Neural cell (in vitro differentiated cells): ENCODE data around the gene OPRD1. TPM values are rescaled to one million over a fixed set of nuclear protein-coding genes. Genes with fewer than 3 reads are reported as not detected.

Experiments used
- H2AFZ ChIP-seq: fragments of 200-600, 300-800 bp; sonication (generic), shearing (Covaris generic); 2 replicates; pipeline ENCODE4 v1.6.0; 2014; ENCODE audit warnings: low read depth, mild to moderate bottlenecking, antibody characterized with exemption, low read length, moderate library complexity
- H3F3A ChIP-seq: fragments of 200-600 bp; shearing (Covaris generic); 2 replicates; pipeline ENCODE4 v1.6.1; 2016; ENCODE audit warnings: mild to moderate bottlenecking, moderate library complexity, mixed read lengths, antibody characterized with exemption, low read length; ENCODE audit not compliant: insufficient read depth, poor library complexity, severe bottlenecking
- H3K27ac ChIP-seq: fragments of 200-600, 300-800 bp; sonication (generic), shearing (Covaris generic); 2 replicates; pipeline ENCODE4 v1.5.1; 2014; ENCODE audit warnings: mild to moderate bottlenecking, low read length, moderate library complexity
- H3K27me3 ChIP-seq: fragments of 300-800, 200-600 bp; sonication (generic), shearing (Covaris generic); 2 replicates; pipeline ENCODE4 v1.6.0; 2014; ENCODE audit warnings: mild to moderate bottlenecking, low read depth, low read length, moderate library complexity; ENCODE audit not compliant: insufficient read depth
- H3K36me3 ChIP-seq: fragments of 300-800, 200-600 bp; sonication (generic), shearing (Covaris generic); 2 replicates; pipeline ENCODE4 v1.5.1; 2014; ENCODE audit warnings: mild to moderate bottlenecking, antibody characterized with exemption, low read length, moderate library complexity; ENCODE audit not compliant: insufficient read depth
- H3K4me2 ChIP-seq: fragments of 300-800, 200-600 bp; sonication (generic), shearing (Covaris generic); 2 replicates; pipeline ENCODE4 v1.6.0; 2014; ENCODE audit warnings: mild to moderate bottlenecking, low read length
- H3K4me3 ChIP-seq: fragments of 300-800, 200-600 bp; sonication (generic), shearing (Covaris generic); 2 replicates; pipeline ENCODE4 v1.5.1; 2014; ENCODE audit warnings: mild to moderate bottlenecking, low read length, moderate library complexity
- H3K79me2 ChIP-seq: fragments of 200-600 bp; shearing (Covaris generic); replicated peaks from 2 replicates; pipeline ENCODE4 v1.6.0; 2014; ENCODE audit warnings: mild to moderate bottlenecking, low read length, moderate library complexity; ENCODE audit not compliant: insufficient read depth
- H3K9ac ChIP-seq: fragments of 300-800, 200-600 bp; sonication (generic), shearing (Covaris generic); 2 replicates; pipeline ENCODE4 v1.6.1; 2016; ENCODE audit warnings: mild to moderate bottlenecking, low read length, mixed read lengths
- H3K9me2 ChIP-seq: fragments of 200-600 bp; shearing (Covaris generic); 2 replicates; pipeline ENCODE4 v1.6.1; 2016; ENCODE audit warnings: mild to moderate bottlenecking, low read length, mixed read lengths; ENCODE audit not compliant: insufficient read depth
- H3K9me3 ChIP-seq: fragments of 200-600, 300-800 bp; sonication (generic), shearing (Covaris generic); 2 replicates; pipeline ENCODE4 v1.6.1; 2016; ENCODE audit warnings: mild to moderate bottlenecking, mixed run types, low read length, moderate library complexity, mixed read lengths
- H4K20me1 ChIP-seq: fragments of 200-600 bp; shearing (Covaris generic); 2 replicates; pipeline ENCODE4 v1.6.1; 2016; ENCODE audit warnings: mild to moderate bottlenecking, mixed run types; ENCODE audit not compliant: insufficient read depth
- CTCF ChIP-seq: fragments of 450-650 bp; IDR thresholded peaks from 2 replicates; pipeline ENCODE4 v1.5.1; 2014; ENCODE audit warnings: antibody characterized with exemption, mild to moderate bottlenecking, moderate library complexity; ENCODE audit not compliant: poor library complexity, severe bottlenecking
- EP300 ChIP-seq: fragments of 450-650 bp; conservative IDR thresholded peaks from 2 replicates; pipeline ENCODE4 v1.6.1; 2014; ENCODE audit warnings: antibody characterized with exemption, mild to moderate bottlenecking, moderate library complexity; ENCODE audit not compliant: poor library complexity, severe bottlenecking
- EZH2 ChIP-seq: fragments of 200-600, 300-800 bp; shearing (Covaris generic), sonication (generic); IDR thresholded peaks from 2 replicates; pipeline ENCODE4 v1.6.1; 2014; ENCODE audit warnings: antibody characterized with exemption, low read length, borderline replicate concordance, mild to moderate bottlenecking; ENCODE audit not compliant: insufficient read depth, poor library complexity, severe bottlenecking
- MXI1 ChIP-seq: fragments of 450-650 bp; conservative IDR thresholded peaks from 2 replicates; pipeline ENCODE4 v1.6.1; 2014; ENCODE audit warnings: antibody characterized with exemption, mild to moderate bottlenecking; ENCODE audit not compliant: poor library complexity, severe bottlenecking
- POLR2AphosphoS5 ChIP-seq: IDR thresholded peaks from 2 replicates; pipeline ENCODE4 v1.6.1; 2012
- RAD21 ChIP-seq: fragments of 450-650 bp; conservative IDR thresholded peaks from 2 replicates; pipeline ENCODE4 v1.6.1; 2014; ENCODE audit warnings: antibody characterized with exemption, mild to moderate bottlenecking, moderate library complexity
- REST ChIP-seq: IDR thresholded peaks from 2 replicates; pipeline ENCODE4 v1.6.1; 2012; ENCODE audit warnings: borderline replicate concordance
- SMC3 ChIP-seq: fragments of 450-650 bp; conservative IDR thresholded peaks from 2 replicates; pipeline ENCODE4 v1.6.1; 2014; ENCODE audit warnings: antibody characterized with exemption, mild to moderate bottlenecking, moderate library complexity; ENCODE audit not compliant: poor library complexity
- TAF1 ChIP-seq: IDR thresholded peaks from 2 replicates; pipeline ENCODE4 v1.6.1; 2012; ENCODE audit warnings: low read depth
- polyA plus RNA-seq: library from polyadenylated mRNA; depleted of rRNA; stranded (reverse); fragments of >200 nt; gene quantifications from 2 replicates; pipeline ENCODE4 v1.2.3, GENCODE V29; 2014

Gene OPRD1
- polyA plus RNA-seq, 1 donor from 2014 or later = 0.09 TPM

GRCh38 chr1:28890836-28891235 lies 78.9 kb downstream of the OPRD1 start:
- H2AFZ ChIP-seq = no peak overlapping the region
- no peaks in the 10 kb centered on the region for H3K9me3 ChIP-seq
- no peak overlapping the region for H3K4me2 ChIP-seq
- H3K9me2 ChIP-seq = no peaks in the 10 kb centered on the region
- H3K27ac ChIP-seq = no peak overlapping the region
- H3F3A ChIP-seq = peaks cover 3% of the 10 kb centered on the region
- TF ChIP-seq TAF1 = no peak
- no peak for TF ChIP-seq EP300
- no peak for TF ChIP-seq SMC3
- TF ChIP-seq REST = no peak
- no peak for TF ChIP-seq MXI1
- TF ChIP-seq EZH2 = no peak
- no peak for TF ChIP-seq CTCF
- no peak for TF ChIP-seq POLR2AphosphoS5
- TF ChIP-seq RAD21 = no peak
- no peak overlapping the region for H3K9ac ChIP-seq
- no peak overlapping the region for H3K4me3 ChIP-seq
- peaks cover 23% of the 10 kb centered on the region for H3K27me3 ChIP-seq
- no peaks in the 10 kb centered on the region for H3K79me2 ChIP-seq
- no peaks in the 10 kb centered on the region for H3K36me3 ChIP-seq
- no peaks in the 10 kb centered on the region for H4K20me1 ChIP-seq

GRCh38 chr1:28891256-28891655 lies 79.3 kb downstream of the OPRD1 start:
- Histone ChIP-seq H3K9me3 (no peaks in the 10 kb centered on the region), H3F3A (no peaks in the 10 kb centered on the region), H3K79me2 (no peaks in the 10 kb centered on the region)

More at GRCh38 chr1:28891256-28891655, 79.3 kb downstream of the OPRD1 start:
- H3K27ac ChIP-seq = no peak overlapping the region
- no peak for TF ChIP-seq EP300
- no peak for TF ChIP-seq TAF1
- no peak for TF ChIP-seq EZH2
- TF ChIP-seq SMC3 = no peak
- no peak for TF ChIP-seq RAD21
- TF ChIP-seq CTCF = no peak
- TF ChIP-seq REST = no peak
- no peak for TF ChIP-seq MXI1
- no peak overlapping the region for H3K9ac ChIP-seq
- H2AFZ ChIP-seq = no peak overlapping the region
- no peaks in the 10 kb centered on the region for H3K36me3 ChIP-seq
- no peaks in the 10 kb centered on the region for H3K9me2 ChIP-seq
- no peak overlapping the region for H3K4me2 ChIP-seq
- H3K27me3 ChIP-seq = peaks cover 21% of the 10 kb centered on the region
- no peaks in the 10 kb centered on the region for H4K20me1 ChIP-seq
- H3K4me3 ChIP-seq = no peak overlapping the region
